ENCODE measurements around the gene STH.

Gene STH

DNA sequence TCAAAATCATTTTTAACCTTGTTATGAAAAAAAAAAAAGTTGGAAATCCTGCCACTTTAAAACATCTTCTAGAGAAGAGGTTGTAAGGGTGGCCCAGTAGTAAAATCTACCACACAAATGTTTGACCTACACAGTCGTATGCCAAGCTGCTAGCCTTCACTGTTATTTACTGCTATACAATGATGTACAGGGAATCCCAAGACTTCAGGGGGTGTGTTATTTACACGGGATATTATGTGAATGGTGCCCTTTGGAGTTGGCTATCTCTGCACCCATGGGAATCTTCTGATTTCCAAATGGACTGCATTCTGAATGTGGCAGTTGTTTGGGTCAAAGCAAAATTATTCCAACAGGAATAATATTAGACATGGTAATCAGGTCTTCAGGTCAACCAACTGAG, 45.9 kb downstream of the STH start:
- H3K4me1 ChIP-seq (ENCODE audit: insufficient read depth, low read length), result peaks cover 13% of the 10 kb centered on the region
- H3K36me3 ChIP-seq (ENCODE audit: insufficient read depth, low read length), result peaks cover 73% of the 10 kb centered on the region
- H3K27me3 ChIP-seq (ENCODE audit: insufficient read depth, low read length), result no peaks in the 10 kb centered on the region
- no peaks in the 10 kb centered on the region for H3K9me3 ChIP-seq (ENCODE audit: low read length)
- no peak overlapping the region for H2AFZ ChIP-seq (ENCODE audit: low read depth, low read length)
- no peak overlapping the region for H3K4me3 ChIP-seq (ENCODE audit: low read length)

DNA sequence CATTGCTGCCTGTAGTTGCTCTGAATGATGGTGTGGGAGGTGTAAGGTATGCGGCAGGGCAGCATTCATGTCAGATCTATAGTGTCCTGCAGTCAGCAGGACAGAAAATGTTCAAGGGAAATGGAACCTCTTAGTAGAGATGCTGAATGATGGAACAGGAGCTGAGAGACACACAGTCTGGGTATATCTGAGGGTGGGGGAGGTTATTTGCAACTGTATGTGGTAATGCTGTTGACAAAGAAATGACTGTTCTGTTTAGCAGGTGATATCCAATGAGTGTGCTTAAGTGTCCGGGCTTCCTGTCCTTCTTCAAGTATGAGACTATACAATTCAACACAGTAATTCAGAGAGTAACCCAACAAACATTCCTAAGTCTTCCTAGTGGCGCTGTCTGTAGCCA, 46.6 kb downstream of the STH start:
- H3K9me3 ChIP-seq (ENCODE audit: low read length), result no peaks in the 10 kb centered on the region
- H2AFZ ChIP-seq (ENCODE audit: low read depth, low read length), result no peak overlapping the region
- no peak overlapping the region for H3K4me3 ChIP-seq (ENCODE audit: low read length)
- peaks cover 74% of the 10 kb centered on the region for H3K36me3 ChIP-seq (ENCODE audit: insufficient read depth, low read length)
- H3K4me1 ChIP-seq (ENCODE audit: insufficient read depth, low read length), result peaks cover 13% of the 10 kb centered on the region
- H3K27me3 ChIP-seq (ENCODE audit: insufficient read depth, low read length), result no peaks in the 10 kb centered on the region

DNA sequence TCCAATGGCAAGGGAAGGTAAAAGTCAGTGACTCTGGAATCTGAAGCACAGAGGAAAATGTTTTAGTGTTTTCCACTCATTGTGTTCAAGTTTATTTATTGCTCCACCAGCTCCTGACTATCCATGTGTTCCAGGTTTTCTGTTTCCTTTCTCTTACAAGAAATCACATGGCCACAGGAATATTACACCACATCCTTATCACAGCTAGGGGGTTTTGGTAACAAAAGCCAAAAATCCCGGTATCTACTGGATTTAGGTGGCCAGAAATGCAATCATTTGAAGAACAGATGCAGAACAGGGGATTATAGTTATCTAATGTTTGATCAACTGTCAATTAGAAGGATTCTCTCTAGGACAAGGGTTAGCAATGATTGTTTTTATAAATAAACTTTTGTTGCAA, 47.9 kb downstream of the STH start:
- H3K4me1 ChIP-seq (ENCODE audit: insufficient read depth, low read length), result peaks cover 13% of the 10 kb centered on the region
- H3K27me3 ChIP-seq (ENCODE audit: insufficient read depth, low read length), result no peaks in the 10 kb centered on the region
- H3K4me3 ChIP-seq (ENCODE audit: low read length), result no peak overlapping the region
- no peak overlapping the region for H2AFZ ChIP-seq (ENCODE audit: low read depth, low read length)
- no peaks in the 10 kb centered on the region for H3K9me3 ChIP-seq (ENCODE audit: low read length)
- H3K36me3 ChIP-seq (ENCODE audit: insufficient read depth, low read length), result peaks cover 76% of the 10 kb centered on the region

DNA sequence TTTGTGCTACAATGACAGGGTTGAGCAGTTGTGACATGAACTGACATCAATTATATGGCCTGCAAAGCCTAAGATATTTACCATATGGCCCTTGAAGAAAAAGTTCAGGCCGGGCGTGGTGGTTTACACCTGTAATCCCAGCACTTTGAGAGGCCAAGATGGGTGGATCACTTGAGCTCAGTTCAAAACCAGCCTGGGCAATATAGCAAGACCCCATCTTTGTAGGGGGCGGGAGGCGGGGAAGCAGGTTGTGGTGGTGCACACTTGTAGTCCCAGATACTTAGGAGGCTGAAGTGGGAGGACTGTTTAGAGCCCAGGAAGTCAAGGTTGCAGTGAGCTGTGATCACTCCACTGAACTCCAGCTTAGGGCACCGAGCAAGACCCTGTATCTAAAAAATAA, 48.3 kb downstream of the STH start:
- Histone ChIP-seq H3K4me1 (ENCODE audit: insufficient read depth, low read length) (peaks cover 13% of the 10 kb centered on the region), H3K27me3 (ENCODE audit: insufficient read depth, low read length) (no peaks in the 10 kb centered on the region), H3K9me3 (ENCODE audit: low read length) (no peaks in the 10 kb centered on the region), H3K4me3 (ENCODE audit: low read length) (no peak overlapping the region), H3K36me3 (ENCODE audit: insufficient read depth, low read length) (peaks cover 73% of the 10 kb centered on the region), H2AFZ (ENCODE audit: low read depth, low read length) (no peak overlapping the region)

DNA sequence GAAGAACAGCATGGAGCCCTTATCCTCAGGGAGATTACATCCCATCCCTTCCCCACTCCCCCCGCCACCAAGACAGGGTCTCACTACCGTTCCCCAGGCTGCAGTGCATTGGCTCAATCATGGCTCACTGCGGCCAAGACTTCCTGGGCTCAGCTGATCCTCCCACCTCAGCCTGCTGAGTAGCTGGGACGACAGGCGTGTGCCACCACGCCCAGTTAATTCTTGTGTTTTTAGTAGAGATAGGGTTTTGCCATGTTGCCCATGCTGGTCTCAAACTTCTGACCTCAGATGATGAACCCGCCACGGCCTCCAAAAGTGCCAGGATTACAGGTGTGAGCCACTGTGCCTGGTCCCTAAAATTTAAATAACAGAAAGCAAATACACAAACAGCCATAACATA, 48.8 kb downstream of the STH start:
- Histone ChIP-seq H2AFZ (ENCODE audit: low read depth, low read length) (no peak overlapping the region), H3K4me3 (ENCODE audit: low read length) (no peak overlapping the region), H3K27me3 (ENCODE audit: insufficient read depth, low read length) (no peaks in the 10 kb centered on the region), H3K9me3 (ENCODE audit: low read length) (no peaks in the 10 kb centered on the region), H3K36me3 (ENCODE audit: insufficient read depth, low read length) (peaks cover 71% of the 10 kb centered on the region), H3K4me1 (ENCODE audit: insufficient read depth, low read length) (peaks cover 10% of the 10 kb centered on the region)
